ENCODE results near the gene CDC23. TPM values are rescaled to one million over a fixed set of nuclear protein-coding genes. Genes with fewer than 3 reads are reported as not detected.

CDC23 gene
- total RNA-seq, 1 donor from 2014 or later: 30.8 TPM

- H3K36me3 Mint-ChIP-seq (ENCODE audit: low read depth): peaks cover 5% of the 10 kb centered on the region
- H3K4me1 Mint-ChIP-seq (ENCODE audit: low read depth): peaks cover 13% of the 10 kb centered on the region
- no peak within 1 kb of the TSS for H3K27ac Mint-ChIP-seq (ENCODE audit: unreplicated experiment)
Observed at GRCh38 chr5:138178516-138179276, 34.4 kb downstream of the CDC23 start, which contains the start of the genes BRD8 and KIF20A. BRD8 (minus strand) TSS chr5:138178630; CDS start chr5:138178614, 16 bp downstream. KIF20A (plus strand) TSS chr5:138179112; CDS start chr5:138179681, 569 bp downstream.

GRCh38 chr5:138177941-138178515 is 35.1 kb downstream of the CDC23 start:
- TF ChIP-seq CTCF (IDR thresholded peaks at IDR 0.05): no peak
- no peaks in the 10 kb centered on the region for H3K9me3 Mint-ChIP-seq (ENCODE audit: low read depth)
- peaks cover 5% of the 10 kb centered on the region for H3K36me3 Mint-ChIP-seq (ENCODE audit: low read depth)
- H3K4me3 Mint-ChIP-seq (ENCODE audit: unreplicated experiment): no peak overlapping the region
- H3K4me1 Mint-ChIP-seq (ENCODE audit: low read depth): peaks cover 13% of the 10 kb centered on the region
- DNase-seq (ENCODE audit: low spot score): no peak
- no peaks in the 10 kb centered on the region for H3K27me3 Mint-ChIP-seq (ENCODE audit: low read depth)
- H3K27ac Mint-ChIP-seq (ENCODE audit: unreplicated experiment): no peak overlapping the region

More at GRCh38 chr5:138178516-138179276, 34.4 kb downstream of the CDC23 start, which contains the start of the genes BRD8 and KIF20A:
- no peaks in the 10 kb centered on the region for H3K27me3 Mint-ChIP-seq (ENCODE audit: low read depth)
- peak; percentile 95 for DNase-seq (ENCODE audit: low spot score)
- H3K9me3 Mint-ChIP-seq (ENCODE audit: low read depth): no peaks in the 10 kb centered on the region
- H3K4me3 Mint-ChIP-seq (ENCODE audit: unreplicated experiment): no peak within 1 kb of the TSS
- no peak for TF ChIP-seq CTCF (IDR thresholded peaks at IDR 0.05)

GRCh38 chr5:138170299-138170698 is 42.8 kb downstream of the CDC23 start:
- Mint-ChIP-seq H3K27ac (ENCODE audit: unreplicated experiment) (no peak overlapping the region), H3K36me3 (ENCODE audit: low read depth) (peaks cover 41% of the 10 kb centered on the region), H3K9me3 (ENCODE audit: low read depth) (no peaks in the 10 kb centered on the region), H3K4me1 (ENCODE audit: low read depth) (no peaks in the 10 kb centered on the region), H3K4me3 (ENCODE audit: unreplicated experiment) (no peak overlapping the region), H3K27me3 (ENCODE audit: low read depth) (no peaks in the 10 kb centered on the region)
- no peak for TF ChIP-seq CTCF (IDR thresholded peaks at IDR 0.05)
- DNase-seq (ENCODE audit: low spot score): no peak

GRCh38 chr5:138169124-138169523 is 44.0 kb downstream of the CDC23 start:
- no peaks in the 10 kb centered on the region for H3K9me3 Mint-ChIP-seq (ENCODE audit: low read depth)
- H3K36me3 Mint-ChIP-seq (ENCODE audit: low read depth): peaks cover 49% of the 10 kb centered on the region
- no peak for TF ChIP-seq CTCF (IDR thresholded peaks at IDR 0.05)
- no peak for DNase-seq (ENCODE audit: low spot score)
- no peak overlapping the region for H3K4me3 Mint-ChIP-seq (ENCODE audit: unreplicated experiment)
- no peak overlapping the region for H3K27ac Mint-ChIP-seq (ENCODE audit: unreplicated experiment)
- H3K4me1 Mint-ChIP-seq (ENCODE audit: low read depth): no peaks in the 10 kb centered on the region
- no peaks in the 10 kb centered on the region for H3K27me3 Mint-ChIP-seq (ENCODE audit: low read depth)

GRCh38 chr5:138163721-138164120 is 49.4 kb downstream of the CDC23 start:
- no peak for DNase-seq (ENCODE audit: low spot score)
- Mint-ChIP-seq H3K4me1 (ENCODE audit: low read depth) (no peaks in the 10 kb centered on the region), H3K9me3 (ENCODE audit: low read depth) (no peaks in the 10 kb centered on the region), H3K27ac (ENCODE audit: unreplicated experiment) (no peak overlapping the region), H3K4me3 (ENCODE audit: unreplicated experiment) (no peak overlapping the region), H3K27me3 (ENCODE audit: low read depth) (no peaks in the 10 kb centered on the region), H3K36me3 (ENCODE audit: low read depth) (peaks cover 72% of the 10 kb centered on the region)
- TF ChIP-seq CTCF (IDR thresholded peaks at IDR 0.05): no peak
